ENCODE results near the gene CHMP2A. TPM values are rescaled to one million over a fixed set of nuclear protein-coding genes. Genes with fewer than 3 reads are reported as not detected.
A peak's percentile ranks its signal among the peaks of the same experiment; 100 is the strongest.
"Not testable (repeated sequence)": the region's sequence is repeated elsewhere in the genome, so short reads cannot be mapped to it uniquely, and the experiment has no call there.

CHMP2A gene
- total RNA-seq, 2 donors from 2014 or later, result 74.8 to 88.8 TPM

GRCh38 chr19:58545286-58546018, 9.5 kb downstream of the CHMP2A start:
- DNase-seq (no peak), ATAC-seq (no peak)
- no peaks in the 10 kb centered on the region for H3K9me3 ChIP-seq (ENCODE audit: control insufficient read depth, low read length, poor library complexity, severe bottlenecking)
- peaks cover 7% of the 10 kb centered on the region for H3K36me3 Mint-ChIP-seq (ENCODE audit: low read depth)
- no peaks in the 10 kb centered on the region for H3K27me3 Mint-ChIP-seq
- H3K4me3 Mint-ChIP-seq, result peak overlapping the region; percentile 91
- peaks cover 36% of the 10 kb centered on the region for H3K4me1 Mint-ChIP-seq
- H3K27ac Mint-ChIP-seq, result peak overlapping the region; percentile 98

DNA sequence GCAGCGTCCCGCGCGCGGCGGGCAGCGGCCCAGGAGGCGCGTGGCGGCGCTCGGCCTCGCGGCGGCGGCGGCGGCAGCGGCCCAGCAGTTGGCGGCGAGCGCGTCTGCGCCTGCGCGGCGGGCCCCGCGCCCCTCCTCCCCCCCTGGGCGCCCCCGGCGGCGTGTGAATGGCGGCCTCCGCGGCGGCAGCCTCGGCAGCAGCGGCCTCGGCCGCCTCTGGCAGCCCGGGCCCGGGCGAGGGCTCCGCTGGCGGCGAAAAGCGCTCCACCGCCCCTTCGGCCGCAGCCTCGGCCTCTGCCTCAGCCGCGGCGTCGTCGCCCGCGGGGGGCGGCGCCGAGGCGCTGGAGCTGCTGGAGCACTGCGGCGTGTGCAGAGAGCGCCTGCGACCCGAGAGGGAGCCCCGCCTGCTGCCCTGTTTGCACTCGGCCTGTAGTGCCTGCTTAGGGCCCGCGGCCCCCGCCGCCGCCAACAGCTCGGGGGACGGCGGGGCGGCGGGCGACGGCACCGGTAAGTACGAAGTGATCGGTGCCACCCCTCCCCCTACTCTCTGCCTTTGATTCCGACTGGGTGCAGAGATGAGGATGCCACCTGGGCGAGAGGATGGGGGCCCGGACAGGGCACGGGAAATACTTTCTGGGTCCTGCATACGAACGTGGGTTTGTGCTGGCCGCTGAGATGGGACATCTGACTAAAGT, 10.2 kb downstream of the CHMP2A start:
- Mint-ChIP-seq H3K4me3 (peak overlapping the region; percentile 95), H3K36me3 (ENCODE audit: low read depth) (peaks cover 7% of the 10 kb centered on the region), H3K27ac (peak overlapping the region; percentile 98), H3K27me3 (no peaks in the 10 kb centered on the region), H3K4me1 (peaks cover 34% of the 10 kb centered on the region)
- DNase-seq (peak; percentile 69 to 80 (median 79)), ATAC-seq (peak; percentile 50)
- no peaks in the 10 kb centered on the region for H3K9me3 ChIP-seq (ENCODE audit: control insufficient read depth, low read length, poor library complexity, severe bottlenecking)

DNA sequence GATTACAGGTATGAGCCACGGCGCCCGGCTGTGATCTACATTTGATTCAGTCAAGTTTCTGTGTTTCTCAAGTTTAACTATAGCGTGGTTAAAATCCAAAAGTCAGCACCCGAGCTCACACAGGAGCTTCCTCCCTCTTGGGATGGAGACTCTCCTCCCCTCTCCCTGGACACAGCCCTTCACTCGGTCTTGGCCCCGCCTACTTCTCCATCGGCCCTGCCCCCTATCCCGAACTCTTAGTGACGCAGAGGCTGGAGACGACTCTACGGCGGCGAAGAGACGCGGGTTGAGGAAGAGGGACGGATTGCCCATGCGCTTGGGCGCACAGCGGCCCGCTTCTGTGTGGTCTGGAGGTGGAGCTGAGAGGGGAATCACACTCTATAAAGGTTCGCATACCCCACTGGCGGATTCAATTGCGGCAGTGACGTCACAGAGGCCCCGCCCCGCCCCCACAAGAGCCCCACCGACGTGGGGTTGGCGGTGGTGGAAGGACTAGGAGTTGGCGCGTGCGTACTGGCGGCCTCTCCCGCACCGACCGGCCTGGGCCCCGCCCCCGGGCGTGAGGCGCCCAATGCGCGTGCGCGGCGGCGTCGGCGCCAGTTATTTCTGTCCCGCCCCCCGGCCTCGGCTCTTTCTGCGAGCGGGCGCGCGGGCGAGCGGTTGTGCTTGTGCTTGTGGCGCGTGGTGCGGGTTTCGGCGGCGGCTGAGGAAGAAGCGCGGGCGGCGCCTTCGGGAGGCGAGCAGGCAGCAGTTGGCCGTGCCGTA, 10.9 kb downstream of the CHMP2A start, which contains the start of gene TRIM28:
TRIM28 (plus strand) TSS at position 239 of the 765 bp plus-strand sequence. CDS start 694 bp downstream, outside the sequence.
- peak within 1 kb of the TSS; percentile 95 for H3K4me3 Mint-ChIP-seq
- H3K4me1 Mint-ChIP-seq, result peaks cover 34% of the 10 kb centered on the region
- no peaks in the 10 kb centered on the region for H3K9me3 ChIP-seq (ENCODE audit: control insufficient read depth, low read length, poor library complexity, severe bottlenecking)
- DNase-seq (peak; percentile 100), ATAC-seq (peak; percentile 91)
- peaks cover 7% of the 10 kb centered on the region for H3K36me3 Mint-ChIP-seq (ENCODE audit: low read depth)
- H3K27me3 Mint-ChIP-seq, result no peaks in the 10 kb centered on the region
- peak within 1 kb of the TSS; percentile 98 for H3K27ac Mint-ChIP-seq

DNA sequence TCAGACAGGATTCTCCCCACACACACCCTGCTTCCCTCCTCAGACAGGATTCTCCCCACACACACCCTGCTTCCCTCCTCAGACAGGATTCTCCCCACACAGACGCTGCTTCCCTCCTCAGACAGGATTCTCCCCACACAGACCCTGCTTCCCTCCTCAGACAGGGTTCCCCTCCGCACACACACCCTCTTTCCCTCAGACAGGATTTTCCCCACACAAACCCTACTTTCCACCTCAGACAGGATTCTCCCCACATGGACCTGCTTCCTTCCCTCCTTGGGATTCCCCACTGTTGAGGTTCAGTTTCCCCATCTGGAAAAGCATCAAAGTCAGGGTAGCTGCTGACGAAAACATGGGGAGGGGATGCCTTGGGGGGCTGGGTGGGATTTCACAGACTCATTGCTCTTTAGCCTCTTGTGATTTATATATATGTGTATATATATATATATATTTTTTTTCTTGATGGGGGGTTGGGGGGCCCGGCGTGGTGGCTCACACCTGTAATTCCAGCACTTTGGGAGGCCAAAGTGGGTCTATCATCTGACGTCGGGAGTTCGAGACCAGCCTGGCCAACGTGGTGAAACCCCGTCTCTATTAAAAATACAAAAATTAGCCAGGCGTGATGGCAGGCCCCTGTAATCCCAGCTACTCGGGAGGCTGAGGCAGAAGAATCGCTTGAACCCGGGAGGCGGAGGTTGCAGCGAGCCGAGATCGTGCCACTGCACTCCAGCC, 12.1 kb downstream of the CHMP2A start:
- not testable (repeated sequence) for ATAC-seq; H3K36me3 Mint-ChIP-seq (ENCODE audit: low read depth); H3K27me3 Mint-ChIP-seq; H3K4me3 Mint-ChIP-seq; DNase-seq; H3K9me3 ChIP-seq (ENCODE audit: control insufficient read depth, low read length, poor library complexity, severe bottlenecking)
- peaks cover 34% of the 10 kb centered on the region for H3K4me1 Mint-ChIP-seq
- peak overlapping the region; percentile 43 for H3K27ac Mint-ChIP-seq

- H3K36me3 Mint-ChIP-seq (ENCODE audit: low read depth); ATAC-seq; DNase-seq; H3K27me3 Mint-ChIP-seq; H3K9me3 ChIP-seq (ENCODE audit: control insufficient read depth, low read length, poor library complexity, severe bottlenecking): not testable (repeated sequence)
- Mint-ChIP-seq H3K4me1 (peaks cover 17% of the 10 kb centered on the region), H3K4me3 (peak overlapping the region; percentile 82), H3K27ac (peak overlapping the region; percentile 14)
Observed at GRCh38 chr19:58539169-58539559, 15.7 kb downstream of the CHMP2A start.

DNA sequence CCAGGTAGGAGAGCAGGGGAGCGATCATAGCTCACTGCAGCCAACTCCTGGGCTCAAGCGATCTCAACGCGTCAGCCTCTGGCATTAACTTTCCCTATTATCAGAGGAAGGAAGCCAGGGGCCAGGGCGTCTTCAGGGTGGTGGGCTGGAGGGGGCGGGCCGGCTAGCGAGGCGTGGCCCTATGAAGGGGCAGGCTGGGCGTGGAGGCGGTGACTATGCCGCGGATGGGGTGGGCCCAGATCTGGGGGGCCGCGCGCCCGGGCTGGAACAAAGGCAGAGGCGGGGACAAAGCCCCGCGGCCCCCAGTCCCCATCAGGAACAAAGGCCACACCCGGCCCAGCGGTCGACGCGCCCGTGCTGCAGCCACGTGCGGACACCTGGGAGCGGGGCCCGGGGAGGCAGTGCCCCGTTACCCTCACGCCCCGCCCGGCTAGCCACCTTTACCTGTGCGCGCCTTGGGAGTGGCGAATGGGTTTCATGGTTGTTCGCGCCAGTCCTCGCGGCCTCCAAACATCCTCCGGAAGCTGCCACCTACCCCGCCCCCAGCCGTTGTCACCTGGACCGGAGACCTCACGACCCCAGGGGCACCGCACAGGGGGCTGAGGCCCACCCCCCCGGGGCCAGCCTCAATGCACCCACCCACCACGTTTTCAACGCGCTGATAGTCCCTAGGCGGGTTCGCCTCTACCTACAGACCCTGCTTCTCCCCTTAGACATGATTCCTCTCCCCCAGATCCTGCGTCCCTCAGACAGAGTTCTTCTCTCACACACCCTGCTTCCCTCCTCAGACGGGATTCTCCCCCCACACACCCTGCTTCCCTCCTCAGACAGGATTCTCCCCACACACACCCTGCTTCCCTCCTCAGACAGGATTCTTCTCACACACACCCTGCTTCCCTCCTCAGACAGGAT, 16.4 kb downstream of the CHMP2A start:
- DNase-seq, result peak in 1 of 3 donors; percentile 11
- H3K27ac Mint-ChIP-seq, result peak overlapping the region; percentile 14
- H3K36me3 Mint-ChIP-seq (ENCODE audit: low read depth), result peaks cover 2% of the 10 kb centered on the region
- H3K9me3 ChIP-seq (ENCODE audit: control insufficient read depth, low read length, poor library complexity, severe bottlenecking), result no peaks in the 10 kb centered on the region
- no peaks in the 10 kb centered on the region for H3K27me3 Mint-ChIP-seq
- peak overlapping the region; percentile 82 for H3K4me3 Mint-ChIP-seq
- ATAC-seq, result peak; percentile 78
- peaks cover 10% of the 10 kb centered on the region for H3K4me1 Mint-ChIP-seq

GRCh38 chr19:58536852-58537798, 17.8 kb downstream of the CHMP2A start:
- DNase-seq, result no peak
- ATAC-seq, result no peak
- no peaks in the 10 kb centered on the region for H3K9me3 ChIP-seq (ENCODE audit: control insufficient read depth, low read length, poor library complexity, severe bottlenecking)
- Mint-ChIP-seq H3K27me3 (no peaks in the 10 kb centered on the region), H3K4me3 (peak overlapping the region; percentile 41), H3K36me3 (ENCODE audit: low read depth) (peaks cover 2% of the 10 kb centered on the region), H3K4me1 (peaks cover 9% of the 10 kb centered on the region), H3K27ac (peak overlapping the region; percentile 51)

DNA sequence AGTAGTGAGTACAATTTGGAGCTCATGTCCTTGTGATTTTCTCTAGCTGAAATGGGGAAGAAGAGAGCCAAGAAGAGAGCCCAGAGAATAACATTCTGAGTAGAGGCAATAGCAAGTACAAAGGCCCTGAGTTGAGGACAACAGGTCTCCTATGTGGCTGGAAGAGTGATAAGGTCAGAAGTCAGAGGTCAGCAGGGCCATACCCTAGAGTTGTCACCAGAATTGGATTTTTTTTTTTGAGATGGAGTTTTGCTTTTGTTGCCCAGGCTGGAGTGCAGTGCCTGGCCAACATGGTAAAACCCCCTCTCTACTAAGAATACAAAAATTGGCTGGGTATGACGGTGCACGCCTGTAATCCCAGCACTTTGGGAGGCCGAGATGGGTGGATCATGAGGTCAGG, 19.0 kb downstream of the CHMP2A start:
- no peak overlapping the region for H3K4me3 Mint-ChIP-seq
- peaks cover 2% of the 10 kb centered on the region for H3K36me3 Mint-ChIP-seq (ENCODE audit: low read depth)
- H3K27ac Mint-ChIP-seq, result no peak overlapping the region
- no peaks in the 10 kb centered on the region for H3K27me3 Mint-ChIP-seq
- ATAC-seq (no peak), DNase-seq (no peak)
- H3K9me3 ChIP-seq (ENCODE audit: control insufficient read depth, low read length, poor library complexity, severe bottlenecking), result no peaks in the 10 kb centered on the region
- peaks cover 9% of the 10 kb centered on the region for H3K4me1 Mint-ChIP-seq

- Mint-ChIP-seq H3K27me3 (no peaks in the 10 kb centered on the region), H3K4me3 (no peak overlapping the region), H3K4me1 (peaks cover 2% of the 10 kb centered on the region), H3K36me3 (ENCODE audit: low read depth) (peaks cover 2% of the 10 kb centered on the region), H3K27ac (no peak overlapping the region)
- no peaks in the 10 kb centered on the region for H3K9me3 ChIP-seq (ENCODE audit: control insufficient read depth, low read length, poor library complexity, severe bottlenecking)
- DNase-seq, result no peak
- no peak for ATAC-seq
Observed at GRCh38 chr19:58531034-58531840, 23.7 kb downstream of the CHMP2A start.

DNA sequence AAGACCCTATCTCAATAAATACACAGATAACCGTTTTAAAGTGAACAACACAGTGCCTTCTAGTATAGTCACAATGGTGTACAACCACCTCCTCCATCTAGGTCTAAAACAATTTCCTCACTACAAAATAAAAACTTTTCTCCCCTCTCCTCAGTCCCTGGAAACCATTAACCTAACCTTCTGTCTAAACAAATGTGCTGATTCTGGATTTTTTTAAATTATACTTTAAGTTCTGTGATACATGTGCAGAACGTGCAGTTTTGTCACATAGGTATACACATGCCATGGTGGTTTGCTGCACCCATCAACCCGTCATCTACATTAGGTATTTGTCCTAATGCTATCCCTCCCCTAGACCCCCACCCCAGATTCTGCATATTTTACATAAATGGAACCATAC, 25.5 kb downstream of the CHMP2A start:
- Mint-ChIP-seq H3K27ac (no peak overlapping the region), H3K36me3 (ENCODE audit: low read depth) (no peaks in the 10 kb centered on the region), H3K4me1 (no peaks in the 10 kb centered on the region), H3K4me3 (no peak overlapping the region), H3K27me3 (no peaks in the 10 kb centered on the region)
- DNase-seq (no peak), ATAC-seq (no peak)
- no peaks in the 10 kb centered on the region for H3K9me3 ChIP-seq (ENCODE audit: control insufficient read depth, low read length, poor library complexity, severe bottlenecking)

GRCh38 chr19:58522709-58523108, 32.2 kb downstream of the CHMP2A start:
- H3K9me3 ChIP-seq (ENCODE audit: control insufficient read depth, low read length, poor library complexity, severe bottlenecking), result no peaks in the 10 kb centered on the region
- no peak for DNase-seq
- H3K27ac Mint-ChIP-seq, result no peak overlapping the region
- no peak for ATAC-seq
- H3K4me3 Mint-ChIP-seq, result no peak overlapping the region
- H3K36me3 Mint-ChIP-seq (ENCODE audit: low read depth), result peaks cover 2% of the 10 kb centered on the region
- H3K27me3 Mint-ChIP-seq, result no peaks in the 10 kb centered on the region
- peaks cover 25% of the 10 kb centered on the region for H3K4me1 Mint-ChIP-seq
